ENCODE data around the gene DPP4.

GRCh38 chr2:161954103-161954502, 119.9 kb downstream of the DPP4 start:
- no peak for TF ChIP-seq EZH2 (IDR thresholded peaks at IDR 0.05; ENCODE audit: insufficient read depth, poor library complexity, severe bottlenecking)
- TF ChIP-seq EZH2phosphoT487 (IDR thresholded peaks at IDR 0.05; ENCODE audit: insufficient read depth, low read depth) = no peak
